HEK293 (cell line): ENCODE measurements around the gene BHLHA9.

Experiments used
- CTCF ChIA-PET: fragments of 350-600 bp; formaldehyde crosslinking; extraction: SDS; loops from one replicate; lab custom pipeline; 2021; ENCODE audit warnings: antibody characterized with exemption; lab: Yijun Ruan, JAX
- POLR2A ChIA-PET: fragments of 300-600 bp; formaldehyde crosslinking; extraction: SDS; loops from one replicate; lab custom pipeline; 2020; ENCODE audit warnings: antibody characterized with exemption, inconsistent platforms; lab: Yijun Ruan, JAX
- H3K27ac ChIP-seq: fragments of 200-500 bp; sonication (Bioruptor generic); 2 replicates; pipeline ENCODE4 v1.5.1; 2014; ENCODE audit warnings: low read depth, low read length, control low read depth, inconsistent platforms; ENCODE audit errors: extremely low read depth
- H3K36me3 ChIP-seq, 2 experiments: fragments of 200-500 bp in 1 of 2; sonication (Bioruptor generic) in 1 of 2; 1 replicate in 1 of 2; 2 replicates in 1 of 2; pipeline ENCODE4 v1.5.1; 2014 to 2017; ENCODE audit warnings: inconsistent platforms in 2 of 2, low read length in 2 of 2; ENCODE audit not compliant: control insufficient read depth in 2 of 2, insufficient read depth in 1 of 2
- H3K4me1 ChIP-seq: fragments of 200-500 bp; sonication (Bioruptor generic); 2 replicates; pipeline ENCODE4 v1.5.1; 2014; ENCODE audit warnings: mild to moderate bottlenecking, low read length, inconsistent platforms; ENCODE audit not compliant: control insufficient read depth, insufficient read depth
- H3K4me3 ChIP-seq: 2 replicates; pipeline ENCODE4 v1.5.1; 2011; ENCODE audit warnings: low read depth, mild to moderate bottlenecking, control low read depth, low read length, moderate library complexity
- H3K9me3 ChIP-seq: fragments of 200-500 bp; sonication (Bioruptor generic); 2 replicates; pipeline ENCODE4 v1.5.1; 2014; ENCODE audit warnings: low read depth, low read length, inconsistent platforms; ENCODE audit not compliant: control insufficient read depth, insufficient read depth
- BCL11A ChIP-seq: fragments of 450-650 bp; formaldehyde crosslinking; IDR thresholded peaks from 2 replicates; pipeline ENCODE4 v1.5.1; 2016; ENCODE audit warnings: low read depth, missing biosample characterization, missing genetic modification characterization
- GLIS2 ChIP-seq: fragments of 450-650 bp; formaldehyde crosslinking; IDR thresholded peaks from 2 replicates; pipeline ENCODE4 v1.5.1; 2016; ENCODE audit warnings: missing biosample characterization, missing genetic modification characterization
- KLF17 ChIP-seq: fragments of 450-650 bp; formaldehyde crosslinking; IDR thresholded peaks from 2 replicates; pipeline ENCODE4 v1.5.1; 2016; ENCODE audit warnings: missing biosample characterization, missing genetic modification characterization
- OSR2 ChIP-seq: fragments of 450-650 bp; formaldehyde crosslinking; IDR thresholded peaks from 2 replicates; pipeline ENCODE4 v1.5.1; 2016; ENCODE audit warnings: missing biosample characterization, missing genetic modification characterization
- PATZ1 ChIP-seq: fragments of 450-650 bp; formaldehyde crosslinking; IDR thresholded peaks from 2 replicates; pipeline ENCODE4 v1.5.1; 2016; ENCODE audit warnings: missing biosample characterization, missing genetic modification characterization
- SCRT2 ChIP-seq: fragments of 450-650 bp; formaldehyde crosslinking; IDR thresholded peaks from 2 replicates; pipeline ENCODE4 v1.5.1; 2016; ENCODE audit warnings: missing biosample characterization, missing genetic modification characterization
- SP7 ChIP-seq: fragments of 450-650 bp; formaldehyde crosslinking; IDR thresholded peaks from 2 replicates; pipeline ENCODE4 v1.5.1; 2016; ENCODE audit warnings: missing biosample characterization, missing genetic modification characterization
- ZBTB17 ChIP-seq: fragments of 450-650 bp; formaldehyde crosslinking; IDR thresholded peaks from 2 replicates; pipeline ENCODE4 v1.5.1; 2016; ENCODE audit warnings: missing biosample characterization, missing genetic modification characterization
- ZBTB20 ChIP-seq: fragments of 450-650 bp; formaldehyde crosslinking; IDR thresholded peaks from 2 replicates; pipeline ENCODE4 v1.5.1; 2016; ENCODE audit warnings: missing biosample characterization, missing genetic modification characterization
- ZBTB8A ChIP-seq: fragments of 450-650 bp; formaldehyde crosslinking; IDR thresholded peaks from 2 replicates; pipeline ENCODE4 v1.5.1; 2016; ENCODE audit warnings: missing biosample characterization, missing genetic modification characterization
- ZEB2 ChIP-seq: fragments of 450-650 bp; formaldehyde crosslinking; IDR thresholded peaks from 2 replicates; pipeline ENCODE4 v1.5.1; 2016; ENCODE audit warnings: missing biosample characterization, missing genetic modification characterization
- ZFP69B ChIP-seq: fragments of 450-650 bp; formaldehyde crosslinking; IDR thresholded peaks from 2 replicates; pipeline ENCODE4 v1.5.1; 2016; ENCODE audit warnings: missing biosample characterization, missing genetic modification characterization
- ZNF18 ChIP-seq: fragments of 450-650 bp; formaldehyde crosslinking; IDR thresholded peaks from 2 replicates; pipeline ENCODE4 v1.5.1; 2016; ENCODE audit warnings: missing biosample characterization, missing genetic modification characterization
- ZNF2 ChIP-seq: fragments of 450-650 bp; formaldehyde crosslinking; IDR thresholded peaks from 2 replicates; pipeline ENCODE4 v1.5.1; 2016; ENCODE audit warnings: missing biosample characterization, missing genetic modification characterization
- ZNF24 ChIP-seq: fragments of 450-650 bp; formaldehyde crosslinking; IDR thresholded peaks from 2 replicates; pipeline ENCODE4 v1.5.1; 2016; ENCODE audit warnings: missing biosample characterization, missing genetic modification characterization
- ZNF335 ChIP-seq: fragments of 450-650 bp; formaldehyde crosslinking; conservative IDR thresholded peaks from 2 replicates; pipeline ENCODE4 v1.5.1; 2016; ENCODE audit warnings: missing biosample characterization, missing genetic modification characterization
- ZNF341 ChIP-seq: fragments of 450-650 bp; formaldehyde crosslinking; IDR thresholded peaks from 2 replicates; pipeline ENCODE4; 2016; ENCODE audit warnings: low read depth, missing biosample characterization, missing genetic modification characterization
- ZNF394 ChIP-seq: fragments of 450-650 bp; formaldehyde crosslinking; IDR thresholded peaks from 2 replicates; pipeline ENCODE4 v1.5.1; 2016; ENCODE audit warnings: missing biosample characterization, missing genetic modification characterization, mild to moderate bottlenecking, moderate library complexity, borderline replicate concordance
- ZNF510 ChIP-seq: fragments of 450-650 bp; formaldehyde crosslinking; IDR thresholded peaks from 2 replicates; pipeline ENCODE4 v1.5.1; 2018; ENCODE audit warnings: mild to moderate bottlenecking, missing genetic modification characterization, missing biosample characterization; ENCODE audit not compliant: insufficient replicate concordance
- ZNF596 ChIP-seq: fragments of 450-650 bp; IDR thresholded peaks from 2 replicates; pipeline ENCODE4 v1.5.0; 2018; ENCODE audit warnings: missing biosample characterization, mild to moderate bottlenecking, missing genetic modification characterization, moderate library complexity
- ZNF600 ChIP-seq: fragments of 450-650 bp; formaldehyde crosslinking; IDR thresholded peaks from 2 replicates; pipeline ENCODE4 v1.5.1; 2016; ENCODE audit warnings: missing biosample characterization, missing genetic modification characterization
- ZNF704 ChIP-seq: fragments of 450-650 bp; formaldehyde crosslinking; IDR thresholded peaks from 2 replicates; pipeline ENCODE4 v1.5.1; 2016; ENCODE audit warnings: missing biosample characterization, missing genetic modification characterization
- ZSCAN4 ChIP-seq: fragments of 450-650 bp; formaldehyde crosslinking; IDR thresholded peaks from 2 replicates; pipeline ENCODE4 v1.5.1; 2017; ENCODE audit warnings: missing biosample characterization, missing genetic modification characterization

Gene BHLHA9

GRCh38 chr17:1226308-1226707 lies 43.9 kb upstream of the BHLHA9 start:
- H3K4me1 ChIP-seq = peaks cover 3% of the 10 kb centered on the region
- no peaks in the 10 kb centered on the region for H3K9me3 ChIP-seq
- H3K27ac ChIP-seq = no peak overlapping the region
- CTCF ChIA-PET = interaction anchor here (0.6 to 0.9 kb wide), 2 partner anchors 104 to 415 kb away, joined by 3 to 4 read pairs; no protein-coding TSS in a partner anchor
- H3K36me3 ChIP-seq = peaks cover 0 to 14% of the 10 kb centered on the region in 2 experiments; a peak in 2 of 3 replicates
- POLR2A ChIA-PET = no interaction called here
- TF ChIP-seq ZNF2 (0 out of 2 replicates have a peak, but pooled peaks have one; percentile 23), ZNF510 (tag by site-specific recombination) (no peak), ZSCAN4 (tag by site-specific recombination) (peak; percentile 36; the same call in 1 of the 2 replicates), OSR2 (no peak), ZEB2 (0 out of 2 replicates have a peak, but pooled peaks have one; percentile 42), ZNF18 (peak; percentile 95)
- no peak overlapping the region for H3K4me3 ChIP-seq

- CTCF ChIA-PET = interaction anchor here (0.9 to 1.3 kb wide), 2 partner anchors 40 to 105 kb away, joined by 3 to 5 read pairs; no protein-coding TSS in a partner anchor
- Histone ChIP-seq H3K4me1 (peaks cover 4% of the 10 kb centered on the region), H3K4me3 (no peak overlapping the region), H3K9me3 (no peaks in the 10 kb centered on the region), H3K27ac (no peak overlapping the region), H3K36me3 (peaks cover 0 to 14% of the 10 kb centered on the region in 2 experiments; a peak in 2 of 3 replicates)
- no peak for TF ChIP-seq ZNF596 (tag by site-specific recombination)
- TF ChIP-seq ZNF335 = peak; percentile 51
- POLR2A ChIA-PET = interaction anchor here (1.3 to 1.8 kb wide), 2 partner anchors 22 to 25 kb away, joined by 3 to 7 read pairs; no protein-coding TSS in a partner anchor
Measured at GRCh38 chr17:1227365-1227764, 42.9 kb upstream of the BHLHA9 start.

GRCh38 chr17:1227917-1228780 lies 42.1 kb upstream of the BHLHA9 start:
- H3K4me3 ChIP-seq = peak overlapping the region; percentile 67
- TF ChIP-seq BCL11A (tag by site-specific recombination) = no peak
- peak; percentile 53; the same call in 1 of the 2 replicates for TF ChIP-seq ZNF394 (tag by site-specific recombination)
- TF ChIP-seq GLIS2 (tag by site-specific recombination) = 0 out of 2 replicates have a peak, but pooled peaks have one; percentile 22
- TF ChIP-seq SCRT2 = peak; percentile 92
- TF ChIP-seq ZNF600 (tag by site-specific recombination) = peak; percentile 62
- peak; percentile 39; the same call in 1 of the 2 replicates for TF ChIP-seq SP7
- 0 out of 2 replicates have a peak, but pooled peaks have one; percentile 38 for TF ChIP-seq KLF17 (tag by site-specific recombination)
- no peak for TF ChIP-seq ZNF704 (tag by site-specific recombination)
- peak; percentile 87 for TF ChIP-seq ZBTB17
- TF ChIP-seq PATZ1 (tag by site-specific recombination) = peak; percentile 54
- TF ChIP-seq ZBTB20 (tag by site-specific recombination) = peak; percentile 45; the same call in 1 of the 2 replicates
- peak; percentile 85 for TF ChIP-seq ZNF341 (tag by site-specific recombination)
- TF ChIP-seq ZNF24 (tag by site-specific recombination) = no peak
- TF ChIP-seq ZFP69B (tag by site-specific recombination) = peak; percentile 45; the same call in 1 of the 2 replicates
- TF ChIP-seq ZBTB8A (tag by site-specific recombination) = peak; percentile 47; the same call in 1 of the 2 replicates

More at GRCh38 chr17:1227917-1228780, 42.1 kb upstream of the BHLHA9 start:
- Histone ChIP-seq H3K27ac (peak overlapping the region; percentile 90), H3K4me1 (peaks cover 6% of the 10 kb centered on the region), H3K9me3 (no peaks in the 10 kb centered on the region), H3K36me3 (peaks cover 0 to 14% of the 10 kb centered on the region in 2 experiments; a peak in 2 of 3 replicates)
- POLR2A ChIA-PET = interaction anchor here (0.6 to 1.8 kb wide), 10 partner anchors 10 to 223 kb away, joined by 3 to 7 read pairs (median 3); no protein-coding TSS in a partner anchor
- CTCF ChIA-PET = interaction anchor here (0.6 to 1.5 kb wide), 5 partner anchors 28 to 424 kb away, joined by 3 to 5 read pairs (median 4); no protein-coding TSS in a partner anchor
